ENCODE results near the gene PTOV1.

- TF ChIP-seq CTCF (IDR thresholded peaks at IDR 0.05; ENCODE audit: low read length) (no peak), EZH2 (IDR thresholded peaks at IDR 0.05; ENCODE audit: borderline replicate concordance, low read length) (no peak)
Measured at GRCh38 chr19:49904136-49904535, 53.2 kb downstream of the PTOV1 start.

Measured in OCI-LY1 (cell line).